ENCODE measurements around the gene HIF1AN. TPM values are rescaled to one million over a fixed set of nuclear protein-coding genes. Genes with fewer than 3 reads are reported as not detected.

HIF1AN gene
- total RNA-seq, 1 experiment from 2014 or later: 58.7 TPM

GRCh38 chr10:100515612-100516011 lies 20.1 kb upstream of the HIF1AN start:
- no peak overlapping the region for H3K18ac ChIP-seq (ENCODE audit: insufficient read length, low read depth, low read length)
- H4K8ac ChIP-seq (replicated peaks; ENCODE audit: insufficient read length, low read depth, low read length): no peak overlapping the region
- no peak overlapping the region for H2BK5ac ChIP-seq (ENCODE audit: insufficient read length, low read length)
- no peak overlapping the region for H3K4ac ChIP-seq (ENCODE audit: low read depth, low read length)
- no peak overlapping the region for H3K27ac Mint-ChIP-seq
- H3K27ac ChIP-seq (ENCODE audit: insufficient read length, low read depth, low read length): no peak overlapping the region
- no peak overlapping the region for H3K4me2 ChIP-seq (ENCODE audit: insufficient read depth, insufficient read length, low read length)
- peaks cover 9 to 13% of the 10 kb centered on the region in 2 experiments for H3K4me1 Mint-ChIP-seq
- no peaks in the 10 kb centered on the region for H3K4me1 ChIP-seq (ENCODE audit: insufficient read depth, low read length)
- peaks cover 46% of the 10 kb centered on the region for H3K27me3 Mint-ChIP-seq (ENCODE audit: low read depth)
- H2BK120ac ChIP-seq (ENCODE audit: low read depth, low read length, poor library complexity, severe bottlenecking): no peak overlapping the region
- H3K36me3 Mint-ChIP-seq (ENCODE audit: insufficient read depth in 1 of 3, low read depth in 3 of 3): no peaks in the 10 kb centered on the region; a peak in 1 of 7 replicates
- no peak overlapping the region for H3K9ac ChIP-seq (ENCODE audit: extremely low read depth, insufficient read length, low read length)
- no peaks in the 10 kb centered on the region for H3K9me3 ChIP-seq (ENCODE audit: control insufficient read depth, low read depth, low read length)
- H3K9me3 Mint-ChIP-seq: no peaks in the 10 kb centered on the region
- no peak overlapping the region for H3K14ac ChIP-seq (ENCODE audit: insufficient read depth, low read length)
- H4K91ac ChIP-seq (ENCODE audit: insufficient read length, low read depth, low read length): no peak overlapping the region
- H3K27me3 ChIP-seq (ENCODE audit: insufficient read depth, low read length): peaks cover 4% of the 10 kb centered on the region; the same call in 1 of the 2 replicates
- no peak for TF ChIP-seq CTCF (conservative IDR thresholded peaks at IDR 0.05)
- H2AK5ac ChIP-seq (ENCODE audit: insufficient read length, low read length): no peak overlapping the region
- no peak for DNase-seq
- no peaks in the 10 kb centered on the region for H3K79me1 ChIP-seq (ENCODE audit: insufficient read depth, low read depth, low read length, poor library complexity, severe bottlenecking)
- H2BK15ac ChIP-seq (ENCODE audit: low read depth, low read length): no peak overlapping the region
- H3K4me3 Mint-ChIP-seq: no peak overlapping the region
- H3K23me2 ChIP-seq (ENCODE audit: insufficient read length, low read depth, low read length, poor library complexity, severe bottlenecking): peaks cover 10% of the 10 kb centered on the region
- no peaks in the 10 kb centered on the region for H4K20me1 ChIP-seq (ENCODE audit: control insufficient read depth, insufficient read depth, insufficient read length)
- no peak overlapping the region for H4K5ac ChIP-seq (ENCODE audit: insufficient read length, low read depth, low read length)
- no peak overlapping the region for H3K23ac ChIP-seq (ENCODE audit: insufficient read length, low read depth, low read length)
- whole genome bisulfite sequencing (ENCODE audit: extremely low coverage, insufficient read length, low lambda C conversion rate): no CpG with 5 or more reads among the region's 3 CpGs
- no peak overlapping the region for H2BK12ac ChIP-seq (ENCODE audit: insufficient read length, low read depth, low read length)
- H2BK20ac ChIP-seq (ENCODE audit: low read depth, low read length, poor library complexity, severe bottlenecking): no peak overlapping the region
- H3K56ac ChIP-seq (ENCODE audit: insufficient read length, low read depth, low read length): no peak overlapping the region
- no peak overlapping the region for H2AFZ ChIP-seq (ENCODE audit: low read length)
- H3K79me2 ChIP-seq (ENCODE audit: insufficient read depth, low read length): no peaks in the 10 kb centered on the region
- no peak overlapping the region for H3T11ph ChIP-seq (ENCODE audit: low read length)

Measured in H9 (cell line).